K562 (cell line): Measurements from ENCODE around the gene SERPINE1. TPM values are rescaled to one million over a fixed set of nuclear protein-coding genes. Genes with fewer than 3 reads are reported as not detected.

Source experiments
- IRF9 ChIP-seq: fragments of 450-650 bp; IDR thresholded peaks from 2 replicates; pipeline ENCODE4 v1.6.1; 2016; ENCODE audit warnings: missing biosample characterization, missing genetic modification characterization
- PTTG1 ChIP-seq: fragments of 450-650 bp; IDR thresholded peaks from 2 replicates; pipeline ENCODE4 v1.6.1; 2016; ENCODE audit warnings: low read depth, mild to moderate bottlenecking, missing genetic modification characterization, missing compliant biosample characterization
- RNF219 ChIP-seq: fragments of 250-450 bp; sonication (Bioruptor Pico); IDR thresholded peaks from 2 replicates; pipeline ENCODE4 v1.5.0; 2022; ENCODE audit warnings: mild to moderate bottlenecking
- UBTF ChIP-seq, 2 experiments: IDR thresholded peaks; 2 replicates each; pipeline ENCODE4 v1.6.1; 2012; ENCODE audit warnings: improper control_type of control experiment in 2 of 2, low read depth in 2 of 2, low read length in 2 of 2, borderline replicate concordance in 1 of 2
- ZNF121 ChIP-seq: sonication (generic); formaldehyde crosslinking; conservative IDR thresholded peaks from 2 replicates; pipeline ENCODE4 v1.8.0; 2022; ENCODE audit warnings: missing genetic modification reagents
- polyA plus RNA-seq, 8 experiments: library from polyadenylated mRNA; depleted of rRNA in 4 of 8; stranded (reverse) in 5 of 8; unstranded in 3 of 8; fragments of >200 nt; fragmentation: Nextera tagmentation in 2 of 8; fragmentation: Illumina TruSeq in 1 of 8; extraction: Ambion mirVana in 2 of 8; extraction: Trizol in 1 of 8; gene quantifications; 2 replicates each; pipeline versions ENCODE4 v1.2.1 to v1.2.3, GENCODE V29; 2011 to 2014; ENCODE audit warnings: inconsistent platforms in 1 of 8, missing spikeins in 1 of 8
- total RNA-seq, 7 experiments: library from RNA; depleted of rRNA in 6 of 7; stranded (reverse); fragments of >200 nt in 6 of 7; fragmentation: Illumina TruSeq in 2 of 7; extraction: Trizol in 2 of 7; gene quantifications; 2 replicates each; pipeline versions ENCODE4 v1.2.1 to v1.2.3, GENCODE V29; 2011 to 2021; ENCODE audit warnings: low replicate concordance in 1 of 7

SERPINE1 gene
- total and polyA plus RNA-seq, 9 of the 15 experiments (the other 6 are each of a cell fraction or from before 2014, with no cell fraction given): 0.22 to 4.8 (median 0.91) TPM

GRCh38 chr7:101081432-101081831, 45.5 kb upstream of the SERPINE1 start (continued):
- TF ChIP-seq UBTF (IDR thresholded peaks at IDR 0.05; ENCODE audit: borderline replicate concordance in 1 of 2, low read depth in 2 of 2, low read length in 2 of 2): no peak
- 0 out of 2 replicates have a peak, but pooled peaks have one; percentile 16 for TF ChIP-seq ZNF121 (CRISPR knock-in tag)
- TF ChIP-seq PTTG1: peak; percentile 89
- TF ChIP-seq IRF9 (tag): peak; percentile 91
- no peak for TF ChIP-seq RNF219 (CRISPR knock-in tag)
